ENCODE measurements around the gene CENPO.

DNA sequence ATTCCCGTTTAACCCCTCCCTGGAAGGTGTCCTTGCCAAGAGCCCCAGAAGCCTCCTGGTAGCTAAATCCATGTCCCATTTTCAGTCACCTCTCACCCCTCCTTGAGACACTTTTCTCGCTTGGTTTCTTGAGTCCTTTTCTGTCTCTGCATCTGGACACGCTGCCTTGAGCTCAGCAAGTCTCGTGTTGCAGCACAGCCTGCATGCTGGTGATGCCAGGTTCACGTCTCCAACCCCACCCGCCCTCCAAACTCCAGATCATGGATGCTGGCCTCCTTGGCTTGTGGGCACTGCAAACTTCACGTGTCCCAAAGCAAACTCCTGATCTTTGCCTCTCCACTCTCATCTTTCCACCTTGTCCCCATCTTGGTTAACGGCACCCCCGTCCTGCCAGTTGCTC, 39.3 kb downstream of the CENPO start:
- TF ChIP-seq, protein P1, sequence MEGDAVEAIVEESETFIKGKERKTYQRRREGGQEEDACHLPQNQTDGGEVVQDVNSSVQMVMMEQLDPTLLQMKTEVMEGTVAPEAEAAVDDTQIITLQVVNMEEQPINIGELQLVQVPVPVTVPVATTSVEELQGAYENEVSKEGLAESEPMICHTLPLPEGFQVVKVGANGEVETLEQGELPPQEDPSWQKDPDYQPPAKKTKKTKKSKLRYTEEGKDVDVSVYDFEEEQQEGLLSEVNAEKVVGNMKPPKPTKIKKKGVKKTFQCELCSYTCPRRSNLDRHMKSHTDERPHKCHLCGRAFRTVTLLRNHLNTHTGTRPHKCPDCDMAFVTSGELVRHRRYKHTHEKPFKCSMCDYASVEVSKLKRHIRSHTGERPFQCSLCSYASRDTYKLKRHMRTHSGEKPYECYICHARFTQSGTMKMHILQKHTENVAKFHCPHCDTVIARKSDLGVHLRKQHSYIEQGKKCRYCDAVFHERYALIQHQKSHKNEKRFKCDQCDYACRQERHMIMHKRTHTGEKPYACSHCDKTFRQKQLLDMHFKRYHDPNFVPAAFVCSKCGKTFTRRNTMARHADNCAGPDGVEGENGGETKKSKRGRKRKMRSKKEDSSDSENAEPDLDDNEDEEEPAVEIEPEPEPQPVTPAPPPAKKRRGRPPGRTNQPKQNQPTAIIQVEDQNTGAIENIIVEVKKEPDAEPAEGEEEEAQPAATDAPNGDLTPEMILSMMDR (conservative IDR thresholded peaks at IDR 0.05; ENCODE audit: low read length), result no peak
- TF ChIP-seq EZH2phosphoT487 (IDR thresholded peaks at IDR 0.05; ENCODE audit: borderline replicate concordance, low read depth, low read length), result no peak
